Mesenchymal stem cell (in vitro differentiated cells and primary cell): Measurements from ENCODE around the gene SLC5A10.

Source experiments
- DNase-seq: peaks from one replicate; pipeline ENCODE4 v3.0.0-alpha.2; 2013
- H2AFZ ChIP-seq: one replicate; pipeline ENCODE4 v1.6.1; 2013; ENCODE audit warnings: low read depth, mild to moderate bottlenecking, control low read depth, inconsistent platforms, low read length, moderate library complexity
- H2AK5ac ChIP-seq: 2 replicates; pipeline ENCODE4 v1.6.1; 2013; ENCODE audit warnings: low read length, moderate library complexity, mild to moderate bottlenecking, inconsistent platforms; ENCODE audit not compliant: severe bottlenecking
- H2BK120ac ChIP-seq: one replicate; pipeline ENCODE4 v1.6.1; 2013; ENCODE audit warnings: low read depth, mild to moderate bottlenecking, inconsistent platforms, low read length, moderate library complexity
- H2BK12ac ChIP-seq, 2 experiments: one replicate each; pipeline ENCODE4 v1.6.1; 2013; ENCODE audit warnings: inconsistent platforms in 2 of 2, low read length in 2 of 2, mild to moderate bottlenecking in 2 of 2, moderate library complexity in 2 of 2, control low read depth in 1 of 2
- H2BK15ac ChIP-seq: one replicate; pipeline ENCODE4 v1.6.1; 2013; ENCODE audit warnings: mild to moderate bottlenecking, low read depth, inconsistent platforms; ENCODE audit not compliant: poor library complexity, severe bottlenecking
- H2BK5ac ChIP-seq: 2 replicates; pipeline ENCODE4 v1.6.1; 2013; ENCODE audit warnings: low read depth, mild to moderate bottlenecking, low read length, control low read depth, inconsistent platforms; ENCODE audit not compliant: poor library complexity, severe bottlenecking
- H3K14ac ChIP-seq, 2 experiments: one replicate each; pipeline ENCODE4 v1.6.1; 2013; ENCODE audit warnings: inconsistent platforms in 2 of 2, low read length in 2 of 2, control low read depth in 1 of 2, mild to moderate bottlenecking in 1 of 2, moderate library complexity in 1 of 2
- H3K18ac ChIP-seq, 2 experiments: one replicate each; pipeline ENCODE4 v1.6.1; 2013; ENCODE audit warnings: inconsistent platforms in 2 of 2, low read length in 2 of 2, control low read depth in 1 of 2, low read depth in 1 of 2, mild to moderate bottlenecking in 1 of 2
- H3K23ac ChIP-seq, 2 experiments: one replicate each; pipeline ENCODE4 v1.6.1; 2013; ENCODE audit warnings: inconsistent platforms in 2 of 2, low read length in 2 of 2, mild to moderate bottlenecking in 2 of 2, moderate library complexity in 2 of 2, control low read depth in 1 of 2
- H3K27ac ChIP-seq: 2 replicates; pipeline ENCODE4 v1.5.1; 2013; ENCODE audit warnings: mild to moderate bottlenecking, moderate library complexity, low read length, control low read depth, inconsistent platforms; ENCODE audit not compliant: poor library complexity, severe bottlenecking
- H3K27me3 ChIP-seq, 2 experiments: 2 replicates each; pipeline versions ENCODE4 v1.6.1 to v1.7.0; 2013; ENCODE audit warnings: low read length in 2 of 2, mild to moderate bottlenecking in 2 of 2, moderate library complexity in 2 of 2, control low read depth in 1 of 2, inconsistent platforms in 1 of 2; ENCODE audit not compliant: control insufficient read depth in 1 of 2, insufficient read depth in 1 of 2
- H3K36me3 ChIP-seq, 2 experiments: 2 replicates each; pipeline versions ENCODE4 v1.6.1 to v1.7.0; 2013; ENCODE audit warnings: low read length in 2 of 2, control low read depth in 1 of 2, inconsistent platforms in 1 of 2, low read depth in 1 of 2, mild to moderate bottlenecking in 1 of 2; ENCODE audit not compliant: insufficient read depth in 2 of 2, control insufficient read depth in 1 of 2
- H3K4ac ChIP-seq, 2 experiments: one replicate each; pipeline ENCODE4 v1.6.1; 2013; ENCODE audit warnings: inconsistent platforms in 2 of 2, low read length in 2 of 2, mild to moderate bottlenecking in 2 of 2, moderate library complexity in 2 of 2, control low read depth in 1 of 2, low read depth in 1 of 2
- H3K4me1 ChIP-seq: 2 replicates; pipeline ENCODE4 v1.6.1; 2013; ENCODE audit warnings: low read depth, low read length, control low read depth; ENCODE audit not compliant: control insufficient read depth, insufficient read depth
- H3K4me2 ChIP-seq: 2 replicates; pipeline ENCODE4 v1.6.1; 2013; ENCODE audit warnings: low read length, mild to moderate bottlenecking, inconsistent platforms; ENCODE audit not compliant: poor library complexity, severe bottlenecking
- H3K4me3 ChIP-seq, 2 experiments: 2 replicates each; pipeline versions ENCODE4 v1.5.1 to v1.7.0; 2013; ENCODE audit warnings: low read length in 2 of 2, mild to moderate bottlenecking in 2 of 2, control low read depth in 1 of 2, low read depth in 1 of 2; ENCODE audit not compliant: insufficient read depth in 1 of 2
- H3K79me1 ChIP-seq: replicated peaks from 2 replicates; pipeline ENCODE4 v1.6.1; 2013; ENCODE audit warnings: mild to moderate bottlenecking, control low read depth, low read length, inconsistent platforms; ENCODE audit not compliant: poor library complexity, severe bottlenecking
- H3K9ac ChIP-seq: 2 replicates; pipeline ENCODE4 v1.7.0; 2013; ENCODE audit warnings: mild to moderate bottlenecking, low read length, moderate library complexity
- H3K9me3 ChIP-seq: 2 replicates; pipeline ENCODE4 v1.7.0; 2013; ENCODE audit warnings: mild to moderate bottlenecking, low read length; ENCODE audit not compliant: control insufficient read depth
- H4K8ac ChIP-seq: one replicate; pipeline ENCODE4 v1.6.1; 2013; ENCODE audit warnings: inconsistent platforms, mild to moderate bottlenecking, low read length, moderate library complexity
- H4K91ac ChIP-seq: one replicate; pipeline ENCODE4 v1.6.1; 2013; ENCODE audit warnings: mild to moderate bottlenecking, low read length, inconsistent platforms
- WGBS: methylation state at CpG from one replicate; pipeline ENCODE4 v1.1.7; 2013; ENCODE audit warnings: mixed read lengths; 5-methylcytosine and 5-hydroxymethylcytosine counted together

The SLC5A10 gene

GRCh38 chr17:19013806-19014627 is 62.1 kb downstream of the SLC5A10 start:
- no peak overlapping the region for H2BK120ac ChIP-seq
- H3K4ac ChIP-seq: no peak overlapping the region
- DNase-seq: no peak
- no peak overlapping the region for H3K4me3 ChIP-seq
- no peak overlapping the region for H3K9ac ChIP-seq
- peaks cover 9% of the 10 kb centered on the region for H3K4me1 ChIP-seq
- no peak overlapping the region for H2AFZ ChIP-seq
- H4K8ac ChIP-seq: no peak overlapping the region
- no peak overlapping the region for H3K14ac ChIP-seq
- 95% methylated on average over 11 of the region's 11 CpGs for WGBS
- no peak overlapping the region for H3K4me2 ChIP-seq
- no peak overlapping the region for H3K27ac ChIP-seq
- no peaks in the 10 kb centered on the region for H3K36me3 ChIP-seq
- peaks cover 10 to 25% of the 10 kb centered on the region in 2 experiments for H3K27me3 ChIP-seq
- no peak overlapping the region for H2BK12ac ChIP-seq
- no peak overlapping the region for H2BK15ac ChIP-seq
- H2BK5ac ChIP-seq: no peak overlapping the region
- H4K91ac ChIP-seq: no peak overlapping the region
- no peaks in the 10 kb centered on the region for H3K9me3 ChIP-seq
- H3K18ac ChIP-seq: no peak overlapping the region
- no peak overlapping the region for H2AK5ac ChIP-seq
- H3K79me1 ChIP-seq: no peaks in the 10 kb centered on the region
- H3K23ac ChIP-seq: no peak overlapping the region

DNA sequence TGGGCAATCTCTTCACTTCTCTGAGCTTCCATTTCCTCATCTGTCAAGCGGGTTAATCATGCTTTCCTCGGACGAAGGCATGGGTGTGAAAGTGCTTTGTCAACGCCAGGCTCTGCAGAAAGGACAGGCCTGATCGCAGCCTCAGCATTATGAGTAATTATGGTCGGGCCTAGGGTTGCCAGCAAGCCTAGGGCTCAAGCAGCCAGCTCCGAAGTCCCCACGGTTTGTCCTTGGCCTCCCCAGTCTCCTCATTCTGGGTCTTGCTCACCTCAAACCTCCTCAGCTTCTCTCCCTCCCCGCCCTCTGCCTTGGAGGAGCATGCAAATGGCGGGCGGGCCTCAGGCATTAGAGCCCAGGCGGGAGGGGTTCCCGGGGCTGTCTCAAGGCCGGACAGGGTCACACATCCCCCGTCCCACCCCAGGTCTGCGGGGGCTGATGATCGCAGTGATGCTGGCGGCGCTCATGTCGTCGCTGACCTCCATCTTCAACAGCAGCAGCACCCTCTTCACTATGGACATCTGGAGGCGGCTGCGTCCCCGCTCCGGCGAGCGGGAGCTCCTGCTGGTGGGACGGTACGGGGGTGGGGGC is 62.8 kb downstream of the SLC5A10 start:
- no peak for DNase-seq
- WGBS: 90% methylated on average over 25 of the region's 29 CpGs
- Histone ChIP-seq H2AFZ (no peak overlapping the region), H4K8ac (no peak overlapping the region), H3K14ac (no peak overlapping the region), H3K4me3 (no peak overlapping the region), H2BK5ac (no peak overlapping the region), H3K9ac (no peak overlapping the region), H3K27me3 (peaks cover 13 to 32% of the 10 kb centered on the region in 2 experiments), H3K9me3 (no peaks in the 10 kb centered on the region), H2AK5ac (no peak overlapping the region), H3K79me1 (no peaks in the 10 kb centered on the region), H3K18ac (no peak overlapping the region), H3K36me3 (no peaks in the 10 kb centered on the region), H2BK120ac (no peak overlapping the region), H3K27ac (no peak overlapping the region), H2BK15ac (no peak overlapping the region), H3K23ac (no peak overlapping the region), H3K4me2 (no peak overlapping the region), H3K4ac (no peak overlapping the region), H4K91ac (no peak overlapping the region), H3K4me1 (peaks cover 9% of the 10 kb centered on the region), H2BK12ac (no peak overlapping the region)

GRCh38 chr17:19015428-19015827 is 63.5 kb downstream of the SLC5A10 start:
- no peak overlapping the region for H3K27ac ChIP-seq
- H3K4me2 ChIP-seq: no peak overlapping the region
- no peak overlapping the region for H3K9ac ChIP-seq
- H2AFZ ChIP-seq: no peak overlapping the region
- H3K27me3 ChIP-seq: peaks cover 13 to 32% of the 10 kb centered on the region in 2 experiments
- no peak overlapping the region for H2BK15ac ChIP-seq
- no peaks in the 10 kb centered on the region for H3K79me1 ChIP-seq
- H4K8ac ChIP-seq: no peak overlapping the region
- no peak overlapping the region for H2BK12ac ChIP-seq
- H2BK5ac ChIP-seq: no peak overlapping the region
- no peak overlapping the region for H3K18ac ChIP-seq
- H4K91ac ChIP-seq: no peak overlapping the region
- H3K23ac ChIP-seq: no peak overlapping the region
- 76% methylated on average over 6 of the region's 7 CpGs for WGBS
- H3K36me3 ChIP-seq: no peaks in the 10 kb centered on the region
- H3K9me3 ChIP-seq: no peaks in the 10 kb centered on the region
- no peak overlapping the region for H3K14ac ChIP-seq
- no peak overlapping the region for H3K4me3 ChIP-seq
- H2AK5ac ChIP-seq: no peak overlapping the region
- no peak overlapping the region for H2BK120ac ChIP-seq
- H3K4me1 ChIP-seq: peaks cover 9% of the 10 kb centered on the region
- no peak overlapping the region for H3K4ac ChIP-seq
- DNase-seq: no peak

GRCh38 chr17:19016297-19016696 is 64.3 kb downstream of the SLC5A10 start:
- Histone ChIP-seq H3K79me1 (no peaks in the 10 kb centered on the region), H3K4me1 (peaks cover 5% of the 10 kb centered on the region), H3K4me3 (no peak overlapping the region), H2AK5ac (no peak overlapping the region), H3K9me3 (no peaks in the 10 kb centered on the region), H4K8ac (no peak overlapping the region), H3K4ac (no peak overlapping the region), H2BK12ac (no peak overlapping the region), H2BK15ac (no peak overlapping the region), H3K27ac (no peak overlapping the region), H3K18ac (no peak overlapping the region), H3K23ac (no peak overlapping the region), H3K27me3 (peaks cover 13 to 38% of the 10 kb centered on the region in 2 experiments), H3K14ac (no peak overlapping the region), H3K9ac (no peak overlapping the region), H3K4me2 (no peak overlapping the region), H3K36me3 (no peaks in the 10 kb centered on the region), H2BK5ac (no peak overlapping the region), H2BK120ac (no peak overlapping the region), H4K91ac (no peak overlapping the region), H2AFZ (no peak overlapping the region)
- 94% methylated on average over 8 of the region's 8 CpGs for WGBS
- DNase-seq: no peak
